ENCODE results near the gene AFG1L. TPM values are rescaled to one million over a fixed set of nuclear protein-coding genes. Genes with fewer than 3 reads are reported as not detected.

The AFG1L gene
- total RNA-seq, 2 donors from 2014 or later: 3.5 TPM

DNA sequence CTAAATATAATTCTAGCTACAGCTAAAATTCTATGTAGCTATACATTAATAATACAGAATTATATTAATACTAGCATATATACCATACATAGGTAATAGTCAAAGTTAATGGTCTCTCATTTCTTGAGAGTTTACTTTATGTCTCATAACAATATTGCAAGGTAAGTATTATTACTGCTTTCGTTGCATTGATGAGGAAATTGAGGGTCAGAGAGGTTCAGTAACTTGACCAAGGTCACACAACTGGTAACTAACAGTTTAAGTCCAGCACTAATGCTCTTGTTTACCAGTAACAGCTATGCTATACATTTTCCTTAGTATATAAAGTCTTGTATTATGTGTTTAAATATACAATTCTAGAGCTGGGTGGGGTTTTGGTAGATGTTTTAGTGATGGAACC lies 67.6 kb downstream of the AFG1L start:
- WGBS: 89% methylated on average over 1 of the region's 1 CpG
- no peaks in the 10 kb centered on the region for H3K36me3 ChIP-seq
- no peaks in the 10 kb centered on the region for H3K9me3 ChIP-seq
- no peak overlapping the region for H3K27ac ChIP-seq
- TF ChIP-seq POLR2A (IDR thresholded peaks at IDR 0.05) (no peak), POLR2AphosphoS5 (IDR thresholded peaks at IDR 0.05) (no peak)
- TF ChIP-seq, protein P1, sequence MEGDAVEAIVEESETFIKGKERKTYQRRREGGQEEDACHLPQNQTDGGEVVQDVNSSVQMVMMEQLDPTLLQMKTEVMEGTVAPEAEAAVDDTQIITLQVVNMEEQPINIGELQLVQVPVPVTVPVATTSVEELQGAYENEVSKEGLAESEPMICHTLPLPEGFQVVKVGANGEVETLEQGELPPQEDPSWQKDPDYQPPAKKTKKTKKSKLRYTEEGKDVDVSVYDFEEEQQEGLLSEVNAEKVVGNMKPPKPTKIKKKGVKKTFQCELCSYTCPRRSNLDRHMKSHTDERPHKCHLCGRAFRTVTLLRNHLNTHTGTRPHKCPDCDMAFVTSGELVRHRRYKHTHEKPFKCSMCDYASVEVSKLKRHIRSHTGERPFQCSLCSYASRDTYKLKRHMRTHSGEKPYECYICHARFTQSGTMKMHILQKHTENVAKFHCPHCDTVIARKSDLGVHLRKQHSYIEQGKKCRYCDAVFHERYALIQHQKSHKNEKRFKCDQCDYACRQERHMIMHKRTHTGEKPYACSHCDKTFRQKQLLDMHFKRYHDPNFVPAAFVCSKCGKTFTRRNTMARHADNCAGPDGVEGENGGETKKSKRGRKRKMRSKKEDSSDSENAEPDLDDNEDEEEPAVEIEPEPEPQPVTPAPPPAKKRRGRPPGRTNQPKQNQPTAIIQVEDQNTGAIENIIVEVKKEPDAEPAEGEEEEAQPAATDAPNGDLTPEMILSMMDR (IDR thresholded peaks at IDR 0.05): no peak
- no peaks in the 10 kb centered on the region for H3K4me1 ChIP-seq (replicated peaks)
- no peak for DNase-seq (ENCODE audit: low spot score)
- H3K4me3 ChIP-seq: no peak overlapping the region
- intact Hi-C loops (cut with DNase I): no loop called here
- H3K27me3 ChIP-seq (replicated peaks; ENCODE audit: insufficient read depth): no peaks in the 10 kb centered on the region

DNA sequence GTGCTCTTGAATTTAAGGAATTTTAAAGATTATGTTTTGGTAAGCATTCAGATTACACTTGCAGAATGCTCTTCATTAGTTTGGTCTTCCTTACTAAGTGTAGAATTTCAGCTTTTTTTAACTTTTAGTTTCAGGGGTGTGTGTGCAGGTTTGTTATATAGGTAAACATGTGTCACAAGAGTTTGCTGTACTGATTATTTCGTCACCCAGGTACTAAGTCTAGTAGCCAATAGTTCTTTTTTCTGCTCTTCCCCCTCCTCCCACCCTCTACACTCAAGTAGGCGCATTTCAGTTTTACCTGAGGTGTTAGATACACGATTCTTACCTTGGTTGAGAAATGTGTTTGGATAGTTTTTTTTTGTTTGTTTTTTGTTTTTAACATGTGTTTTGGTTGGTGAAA lies 68.3 kb downstream of the AFG1L start:
- no peak overlapping the region for H3K27ac ChIP-seq
- H3K27me3 ChIP-seq (replicated peaks; ENCODE audit: insufficient read depth): no peaks in the 10 kb centered on the region
- no peaks in the 10 kb centered on the region for H3K36me3 ChIP-seq
- TF ChIP-seq POLR2AphosphoS5 (IDR thresholded peaks at IDR 0.05): no peak
- TF ChIP-seq, protein P1 (IDR thresholded peaks at IDR 0.05): no peak
- TF ChIP-seq POLR2A (IDR thresholded peaks at IDR 0.05): no peak
- intact Hi-C loops (cut with DNase I): no loop called here
- DNase-seq (ENCODE audit: low spot score): no peak
- 77% methylated on average over 3 of the region's 3 CpGs for WGBS
- no peaks in the 10 kb centered on the region for H3K4me1 ChIP-seq (replicated peaks)
- no peak overlapping the region for H3K4me3 ChIP-seq
- H3K9me3 ChIP-seq: no peaks in the 10 kb centered on the region

DNA sequence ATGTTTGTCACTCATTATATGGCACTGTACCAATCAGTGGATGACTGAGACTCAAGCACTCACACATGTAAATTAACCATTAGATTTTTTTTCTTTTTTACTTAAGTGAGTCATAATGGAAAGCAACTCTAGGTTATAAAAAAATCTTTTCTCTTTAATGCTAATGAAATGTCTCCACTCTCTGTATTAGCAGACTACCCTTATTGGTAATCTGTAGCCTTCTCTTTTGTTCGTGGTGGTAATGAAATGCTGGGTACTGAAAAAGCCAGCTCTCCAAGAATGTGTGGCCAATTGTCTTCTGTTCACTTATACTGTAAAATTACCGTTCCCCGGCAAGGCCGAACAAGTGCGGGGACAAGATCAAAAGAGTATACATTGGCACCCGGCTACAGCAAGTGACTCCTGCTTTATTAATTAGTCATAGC lies 69.0 kb downstream of the AFG1L start:
- H3K9me3 ChIP-seq: no peaks in the 10 kb centered on the region
- no peaks in the 10 kb centered on the region for H3K4me1 ChIP-seq (replicated peaks)
- intact Hi-C loops (cut with DNase I): no loop called here
- H3K4me3 ChIP-seq: peak overlapping the region in 1 of 2 donors; percentile 13
- H3K27ac ChIP-seq: no peak overlapping the region
- 48% methylated on average over 6 of the region's 6 CpGs for WGBS
- no peaks in the 10 kb centered on the region for H3K27me3 ChIP-seq (replicated peaks; ENCODE audit: insufficient read depth)
- TF ChIP-seq POLR2A (IDR thresholded peaks at IDR 0.05) (no peak), POLR2AphosphoS5 (IDR thresholded peaks at IDR 0.05) (no peak)
- TF ChIP-seq, protein P1 (IDR thresholded peaks at IDR 0.05): no peak
- no peak for DNase-seq (ENCODE audit: low spot score)
- H3K36me3 ChIP-seq: no peaks in the 10 kb centered on the region

DNA sequence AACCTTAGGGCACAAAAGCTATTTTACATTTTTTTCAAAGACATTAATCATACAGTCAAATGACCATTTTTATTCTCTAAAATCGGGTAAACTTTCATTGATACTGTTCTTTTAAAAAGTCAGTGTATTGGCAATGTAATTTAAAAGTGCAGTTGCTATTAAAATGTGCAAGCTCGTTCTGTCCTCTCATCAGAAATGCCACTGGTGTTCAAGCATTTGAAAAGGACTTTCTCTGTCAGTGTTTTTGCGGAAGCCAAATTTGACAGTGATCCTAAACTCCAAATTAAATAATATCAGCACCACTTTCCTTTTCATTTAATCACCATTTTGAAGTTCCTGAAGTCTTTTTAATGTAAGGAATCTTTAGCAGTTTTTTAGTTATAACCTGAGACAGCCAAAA lies 69.6 kb downstream of the AFG1L start:
- Histone ChIP-seq H3K9me3 (no peaks in the 10 kb centered on the region), H3K27me3 (replicated peaks; ENCODE audit: insufficient read depth) (no peaks in the 10 kb centered on the region), H3K27ac (no peak overlapping the region), H3K4me3 (peak overlapping the region in 1 of 2 donors; percentile 13), H3K36me3 (no peaks in the 10 kb centered on the region), H3K4me1 (replicated peaks) (no peaks in the 10 kb centered on the region)
- DNase-seq (ENCODE audit: low spot score): no peak
- TF ChIP-seq POLR2A (IDR thresholded peaks at IDR 0.05) (no peak), POLR2AphosphoS5 (IDR thresholded peaks at IDR 0.05) (no peak)
- TF ChIP-seq, protein P1 (IDR thresholded peaks at IDR 0.05): no peak
- intact Hi-C loops (cut with DNase I): no loop called here
- WGBS: 51% methylated on average over 3 of the region's 3 CpGs

DNA sequence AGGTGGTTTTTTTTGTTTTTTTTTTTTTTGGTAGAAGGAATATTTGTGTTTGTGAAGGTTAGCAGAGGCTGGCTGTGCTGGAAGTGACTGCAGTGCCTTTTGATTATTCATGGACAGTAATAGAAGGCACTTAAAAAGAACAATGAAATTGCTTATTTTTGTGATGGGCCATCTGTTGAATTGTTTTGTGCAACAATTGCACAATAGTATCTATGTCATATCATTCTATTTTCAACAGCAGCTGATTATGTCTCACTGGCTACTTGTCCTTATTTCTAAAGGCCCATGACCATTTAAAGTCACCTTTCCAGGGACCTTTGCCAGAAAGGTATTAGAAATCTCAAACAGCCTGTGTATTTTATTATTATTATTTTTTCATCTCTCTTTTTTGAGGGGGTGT lies 70.6 kb downstream of the AFG1L start:
- no peak for DNase-seq (ENCODE audit: low spot score)
- H3K27ac ChIP-seq: no peak overlapping the region
- no peak for TF ChIP-seq POLR2A (IDR thresholded peaks at IDR 0.05)
- H3K4me1 ChIP-seq (replicated peaks): no peaks in the 10 kb centered on the region
- no peak overlapping the region for H3K4me3 ChIP-seq
- intact Hi-C loops (cut with DNase I): no loop called here
- H3K27me3 ChIP-seq (replicated peaks; ENCODE audit: insufficient read depth): no peaks in the 10 kb centered on the region
- no peaks in the 10 kb centered on the region for H3K36me3 ChIP-seq
- H3K9me3 ChIP-seq: no peaks in the 10 kb centered on the region

All from prostate gland (tissue), 2 donors.